T-helper 2 cell treated with Interferon-gamma antibody and Interleukin-4, amounts not matched to agents 100 ng/mL and 5 ng/mL, for 36 hours (primary cell): ENCODE measurements around the gene CNDP2. TPM values are rescaled to one million over a fixed set of nuclear protein-coding genes. Genes with fewer than 3 reads are reported as not detected.
"Not testable (repeated sequence)": the region's sequence is repeated elsewhere in the genome, so short reads cannot be mapped to it uniquely, and the experiment has no call there.

ENCODE experiments used
- intact Hi-C: fragments of 100-400 bp; cut with micrococcal nuclease; formaldehyde crosslinking; loops from one replicate; pipeline ENCODE4 v1.15.1; 2023
- total RNA-seq: library from RNA; stranded (reverse); gene quantifications from 2 replicates; pipeline ENCODE4 v1.2.3, GENCODE V29; 2022

CNDP2 gene
- total RNA-seq, 1 donor from 2014 or later, result 151 TPM

GRCh38 chr18:74499633-74500032, 3.5 kb downstream of the CNDP2 start:
- intact Hi-C loops, result loop anchor here (1.0 to 5.0 kb wide), 7 partner anchors 53 to 1993 kb away; partner anchors contain the start of genes PTGR3 and TIMM21

DNA sequence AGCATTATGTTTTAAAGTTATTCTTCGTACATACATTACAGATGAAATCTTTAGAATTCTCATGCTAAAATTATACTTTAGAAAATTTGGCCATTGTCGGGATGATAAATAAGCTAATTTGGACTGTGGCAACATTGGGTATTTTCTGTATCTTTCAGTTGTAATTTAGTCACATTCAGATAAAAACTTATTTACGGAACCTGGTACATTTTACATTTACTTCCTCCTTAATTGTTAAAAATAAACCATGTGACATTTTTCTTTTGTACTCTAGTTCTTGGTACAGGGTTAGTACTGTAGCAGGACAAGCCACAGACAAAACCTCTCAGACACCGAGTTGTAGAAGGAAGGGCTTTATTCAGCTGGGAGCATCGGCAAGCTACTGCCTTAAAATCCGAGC, 4.2 kb downstream of the CNDP2 start:
- intact Hi-C loops, result no loop called here

DNA sequence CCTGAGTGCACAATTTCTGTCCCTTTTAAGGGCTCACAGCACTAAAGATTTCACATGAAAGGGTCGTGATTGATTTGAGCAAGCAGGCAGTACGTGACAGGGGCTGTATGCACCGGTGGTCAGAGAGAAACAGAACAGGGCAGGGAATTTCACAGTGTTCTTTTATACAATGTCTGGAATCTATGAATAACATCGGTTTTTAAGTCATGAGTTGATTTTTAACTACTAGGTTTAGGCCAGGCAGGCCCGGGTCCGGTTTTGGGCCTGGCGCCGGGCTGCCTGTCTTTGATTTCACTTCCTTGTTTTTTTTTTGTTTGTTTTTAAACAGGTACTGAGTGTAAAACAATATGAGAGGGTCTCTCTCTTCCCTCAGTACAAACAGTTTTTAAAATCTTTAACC, 4.6 kb downstream of the CNDP2 start:
- intact Hi-C loops, result not testable (repeated sequence)

GRCh38 chr18:74501386-74501785, 5.2 kb downstream of the CNDP2 start:
- intact Hi-C loops, result no loop called here

DNA sequence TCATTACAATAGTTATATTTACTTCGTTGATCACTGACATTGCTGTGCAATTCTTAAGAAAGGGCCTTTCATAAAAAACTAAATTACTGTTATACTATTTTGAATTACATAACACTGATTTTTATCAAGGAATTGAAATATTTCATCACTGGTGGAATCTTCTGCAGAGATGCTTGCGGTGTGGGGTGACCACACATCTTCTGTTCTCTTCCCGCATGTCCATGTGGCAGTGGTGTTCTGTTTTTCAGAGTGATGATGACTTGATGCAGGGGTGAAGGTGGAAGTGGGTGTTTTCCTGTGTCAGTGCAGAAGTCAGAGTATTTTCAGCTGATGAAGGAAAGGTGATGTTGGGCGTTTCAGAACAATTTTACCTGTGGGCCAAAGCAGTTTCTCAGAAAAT, 7.0 kb downstream of the CNDP2 start:
- intact Hi-C loops, result no loop called here

GRCh38 chr18:74505776-74506175, 9.6 kb downstream of the CNDP2 start:
- intact Hi-C loops, result no loop called here

- intact Hi-C loops, result no loop called here
Measured at GRCh38 chr18:74506448-74507084, 10.4 kb downstream of the CNDP2 start.

GRCh38 chr18:74507097-74507881, 11.1 kb downstream of the CNDP2 start:
- intact Hi-C loops, result no loop called here

- intact Hi-C loops, result no loop called here
Measured at GRCh38 chr18:74507927-74508326, 11.8 kb downstream of the CNDP2 start.

GRCh38 chr18:74508366-74508765, 12.2 kb downstream of the CNDP2 start:
- intact Hi-C loops, result no loop called here

DNA sequence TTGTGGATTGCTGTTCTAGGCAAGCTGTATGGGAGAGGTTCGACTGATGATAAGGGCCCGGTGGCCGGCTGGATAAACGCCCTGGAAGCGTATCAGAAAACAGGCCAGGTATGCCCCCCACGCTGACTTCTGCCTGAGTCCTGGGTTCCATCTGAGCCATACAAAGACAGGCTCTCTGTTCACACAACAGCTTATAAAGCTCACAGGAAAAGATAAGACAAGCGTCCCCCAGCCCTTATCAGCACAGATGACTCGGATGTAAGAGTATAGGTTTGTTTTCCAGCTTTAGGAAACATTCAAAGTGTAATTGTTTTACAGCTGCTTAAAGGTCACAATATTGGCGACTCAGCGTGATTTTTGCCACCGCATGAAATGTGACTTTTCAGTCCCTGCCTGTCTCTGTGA, 12.7 kb downstream of the CNDP2 start:
- intact Hi-C loops, result no loop called here

GRCh38 chr18:74509856-74510769, 13.9 kb downstream of the CNDP2 start:
- intact Hi-C loops, result no loop called here

DNA sequence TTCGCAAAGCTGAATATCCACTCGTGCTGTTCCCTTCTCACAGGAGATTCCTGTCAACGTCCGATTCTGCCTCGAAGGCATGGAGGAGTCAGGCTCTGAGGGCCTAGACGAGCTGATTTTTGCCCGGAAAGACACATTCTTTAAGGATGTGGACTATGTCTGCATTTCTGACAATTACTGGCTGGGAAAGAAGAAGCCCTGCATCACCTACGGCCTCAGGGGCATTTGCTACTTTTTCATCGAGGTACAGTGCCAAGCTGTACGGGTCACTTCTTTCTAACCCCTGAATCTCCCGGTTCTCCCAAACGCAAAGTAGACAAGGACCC, 14.6 kb downstream of the CNDP2 start:
- intact Hi-C loops, result no loop called here

- intact Hi-C loops, result no loop called here
Measured at GRCh38 chr18:74511823-74512222, 15.7 kb downstream of the CNDP2 start.

- intact Hi-C loops, result no loop called here
Measured at GRCh38 chr18:74512321-74513053, 16.3 kb downstream of the CNDP2 start.

GRCh38 chr18:74513149-74513882, 17.2 kb downstream of the CNDP2 start:
- intact Hi-C loops, result no loop called here

DNA sequence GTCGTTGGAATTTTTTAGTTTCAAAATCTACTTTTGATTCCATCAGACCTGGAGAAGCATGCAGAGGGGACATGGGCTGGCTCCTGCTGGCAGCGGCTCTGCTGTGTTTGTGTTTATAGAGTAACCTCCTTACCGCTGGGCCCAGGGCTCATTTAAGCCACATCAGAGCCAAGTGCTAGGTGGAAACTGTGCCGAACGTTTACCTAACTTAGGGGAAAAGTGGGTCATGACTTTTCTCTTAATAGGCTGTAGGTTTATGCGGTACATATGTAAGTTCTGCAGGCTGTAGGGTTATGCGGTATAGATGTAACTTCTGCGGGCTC, 17.7 kb downstream of the CNDP2 start:
- intact Hi-C loops, result no loop called here

DNA sequence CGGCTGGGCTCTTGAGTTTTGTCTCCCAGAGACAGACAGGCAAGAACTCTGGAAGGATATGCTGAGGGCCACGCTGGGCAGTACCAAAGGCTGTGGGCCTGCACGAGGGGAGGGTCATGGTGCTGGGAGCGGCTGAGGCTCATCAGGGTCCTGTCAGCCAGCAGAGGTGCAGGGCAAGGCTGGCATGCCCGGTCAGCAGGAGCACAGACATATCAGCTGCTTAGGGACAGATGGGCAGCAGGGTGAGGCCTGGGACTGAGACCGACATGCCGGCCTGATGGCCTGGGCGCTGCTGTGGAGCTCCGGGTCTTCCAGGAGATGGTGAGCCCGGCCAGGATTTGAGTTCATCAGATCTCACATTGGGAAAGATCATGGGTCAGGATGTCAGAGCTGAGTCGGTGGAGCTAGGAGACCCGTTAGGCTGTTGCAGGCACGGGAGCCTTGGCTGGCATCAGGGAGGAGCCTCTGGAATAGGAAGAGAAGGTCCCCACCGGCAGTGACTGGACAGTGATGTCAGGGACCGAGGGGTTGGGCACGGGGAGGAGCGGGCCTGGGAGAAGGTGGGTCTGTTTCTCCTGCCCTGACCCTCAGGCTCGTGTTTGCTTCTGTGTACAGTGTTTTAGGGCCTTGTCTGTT, 18.8 kb downstream of the CNDP2 start:
- intact Hi-C loops, result no loop called here

DNA sequence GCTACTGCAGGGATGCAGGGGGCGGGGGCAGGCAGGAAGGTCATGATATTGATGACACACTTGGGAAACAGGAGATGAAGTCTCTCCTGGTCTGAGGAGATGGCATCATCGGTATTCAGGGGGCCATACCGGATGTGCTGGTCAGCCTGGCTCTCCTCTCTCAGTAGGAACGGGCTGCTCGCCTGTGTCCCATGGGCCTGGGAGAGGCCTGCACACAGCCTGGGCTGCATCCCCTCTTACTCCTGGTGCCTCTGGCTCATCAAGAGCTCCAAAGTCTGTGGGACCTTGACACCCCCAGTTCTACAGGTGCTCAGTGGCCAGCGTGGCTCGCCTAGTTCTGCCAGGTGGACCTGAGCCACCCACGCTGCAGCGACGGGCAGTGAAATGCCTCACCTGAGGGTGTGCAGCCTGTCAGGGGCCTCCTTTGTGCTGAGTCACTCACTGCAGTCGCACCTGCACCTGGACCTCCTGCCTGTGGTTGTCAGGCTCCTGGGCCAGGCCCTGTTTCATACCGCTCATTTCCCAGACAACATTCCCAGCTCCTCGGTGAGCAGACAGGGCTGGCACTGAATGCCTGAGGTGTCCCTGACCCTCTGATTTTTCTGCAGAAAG, 19.6 kb downstream of the CNDP2 start:
- intact Hi-C loops, result no loop called here
